ENCODE data around the gene CCDC122.

Gene CCDC122

DNA sequence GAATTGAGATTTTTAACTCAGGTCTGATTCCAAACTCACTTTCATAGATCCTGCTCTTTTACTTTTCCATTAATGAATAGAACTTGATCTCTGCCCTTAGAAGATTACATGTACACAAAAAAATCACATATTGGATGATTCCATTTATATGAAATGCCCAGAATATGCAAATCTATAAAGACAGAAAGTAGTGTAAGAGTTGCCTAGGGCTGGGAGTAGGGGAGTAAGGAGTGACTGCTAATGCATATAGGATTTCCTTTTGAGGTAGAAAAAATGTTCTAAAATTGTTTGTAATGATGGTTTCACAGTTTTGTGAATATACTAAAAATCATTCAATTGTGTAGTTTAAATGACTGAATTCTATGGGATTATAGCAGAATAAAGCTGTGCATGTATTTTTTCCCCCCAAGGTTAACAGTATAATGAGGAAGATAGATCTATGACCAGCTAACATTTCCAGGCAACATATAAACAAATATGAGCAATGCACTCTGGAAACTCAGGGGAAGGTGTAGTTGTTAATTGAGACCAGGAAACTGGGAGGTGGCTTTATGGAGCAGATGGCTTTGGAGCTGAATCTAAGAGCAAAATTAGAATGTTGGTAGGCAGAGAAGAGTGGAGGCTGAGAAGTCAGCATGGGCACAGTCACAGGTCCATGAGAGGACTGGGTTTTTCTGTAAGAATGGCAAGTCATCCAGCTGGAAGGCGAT is 41.6 kb upstream of the CCDC122 start:
- no peaks in the 10 kb centered on the region for H3K36me3 ChIP-seq (replicated peaks; ENCODE audit: insufficient read depth, low read length)
- no peak overlapping the region for H3K4me2 ChIP-seq (ENCODE audit: low read depth, low read length)
- no peaks in the 10 kb centered on the region for H3K9me2 ChIP-seq (replicated peaks; ENCODE audit: insufficient read depth, low read length)
- H3K27ac ChIP-seq (ENCODE audit: low read length) = no peak overlapping the region
- no peaks in the 10 kb centered on the region for H3K79me2 ChIP-seq (ENCODE audit: low read length)
- TF ChIP-seq EZH2phosphoT487 (IDR thresholded peaks at IDR 0.05; ENCODE audit: low read length) (no peak), EZH2 (optimal IDR thresholded peaks at IDR 0.05; ENCODE audit: low read depth, low read length) (no peak)
- TF ChIP-seq, protein P1, sequence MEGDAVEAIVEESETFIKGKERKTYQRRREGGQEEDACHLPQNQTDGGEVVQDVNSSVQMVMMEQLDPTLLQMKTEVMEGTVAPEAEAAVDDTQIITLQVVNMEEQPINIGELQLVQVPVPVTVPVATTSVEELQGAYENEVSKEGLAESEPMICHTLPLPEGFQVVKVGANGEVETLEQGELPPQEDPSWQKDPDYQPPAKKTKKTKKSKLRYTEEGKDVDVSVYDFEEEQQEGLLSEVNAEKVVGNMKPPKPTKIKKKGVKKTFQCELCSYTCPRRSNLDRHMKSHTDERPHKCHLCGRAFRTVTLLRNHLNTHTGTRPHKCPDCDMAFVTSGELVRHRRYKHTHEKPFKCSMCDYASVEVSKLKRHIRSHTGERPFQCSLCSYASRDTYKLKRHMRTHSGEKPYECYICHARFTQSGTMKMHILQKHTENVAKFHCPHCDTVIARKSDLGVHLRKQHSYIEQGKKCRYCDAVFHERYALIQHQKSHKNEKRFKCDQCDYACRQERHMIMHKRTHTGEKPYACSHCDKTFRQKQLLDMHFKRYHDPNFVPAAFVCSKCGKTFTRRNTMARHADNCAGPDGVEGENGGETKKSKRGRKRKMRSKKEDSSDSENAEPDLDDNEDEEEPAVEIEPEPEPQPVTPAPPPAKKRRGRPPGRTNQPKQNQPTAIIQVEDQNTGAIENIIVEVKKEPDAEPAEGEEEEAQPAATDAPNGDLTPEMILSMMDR (IDR thresholded peaks at IDR 0.05; ENCODE audit: low read length) = no peak
- H3F3A ChIP-seq (ENCODE audit: insufficient read depth, low read length) = 0 out of 2 replicates have a peak, but pooled peaks cover 4% of the 10 kb centered on the region
- H4K20me1 ChIP-seq (ENCODE audit: insufficient read depth, low read length) = no peaks in the 10 kb centered on the region
- no peak overlapping the region for H3K9ac ChIP-seq (ENCODE audit: low read length)
- no peak overlapping the region for H2AFZ ChIP-seq (ENCODE audit: low read length)
- no peaks in the 10 kb centered on the region for H3K9me3 ChIP-seq (replicated peaks; ENCODE audit: insufficient read depth, low read length)
- no peak for DNase-seq
- H3K4me3 ChIP-seq (ENCODE audit: low read length) = no peak overlapping the region
- no peaks in the 10 kb centered on the region for H3K27me3 ChIP-seq (replicated peaks; ENCODE audit: insufficient read depth, low read length)
- H3K4me1 ChIP-seq (ENCODE audit: low read length) = peaks cover 6% of the 10 kb centered on the region; the same call in 1 of the 2 replicates

DNA sequence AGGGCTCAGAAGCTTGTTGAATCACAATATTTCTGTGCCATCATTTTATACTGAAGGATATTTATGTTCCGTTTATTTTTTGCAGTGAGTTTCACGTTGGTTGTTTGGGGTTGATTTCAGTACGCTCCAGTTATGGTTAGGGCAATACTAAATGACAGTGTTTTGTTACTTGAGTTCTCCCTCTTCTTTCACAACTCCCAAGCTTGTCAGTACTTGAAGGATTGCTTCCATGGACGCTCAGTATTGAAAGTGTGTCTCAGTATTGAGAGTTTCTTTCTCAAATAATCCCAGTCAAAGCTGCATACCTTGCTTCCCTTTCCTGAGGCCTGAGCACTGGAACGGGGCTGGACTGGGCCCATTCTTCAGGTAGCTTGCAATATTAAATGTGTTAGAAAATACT is 39.1 kb upstream of the CCDC122 start:
- Histone ChIP-seq H3K27ac (ENCODE audit: low read length) (no peak overlapping the region), H3K4me1 (ENCODE audit: low read length) (no peaks in the 10 kb centered on the region), H3F3A (ENCODE audit: insufficient read depth, low read length) (no peaks in the 10 kb centered on the region), H2AFZ (ENCODE audit: low read length) (no peak overlapping the region), H3K4me3 (ENCODE audit: low read length) (no peak overlapping the region), H3K9me3 (replicated peaks; ENCODE audit: insufficient read depth, low read length) (no peaks in the 10 kb centered on the region), H3K79me2 (ENCODE audit: low read length) (no peaks in the 10 kb centered on the region), H3K4me2 (ENCODE audit: low read depth, low read length) (no peak overlapping the region), H3K9me2 (replicated peaks; ENCODE audit: insufficient read depth, low read length) (no peaks in the 10 kb centered on the region), H3K36me3 (replicated peaks; ENCODE audit: insufficient read depth, low read length) (no peaks in the 10 kb centered on the region), H4K20me1 (ENCODE audit: insufficient read depth, low read length) (no peaks in the 10 kb centered on the region), H3K27me3 (replicated peaks; ENCODE audit: insufficient read depth, low read length) (no peaks in the 10 kb centered on the region), H3K9ac (ENCODE audit: low read length) (no peak overlapping the region)
- TF ChIP-seq, protein P1 (IDR thresholded peaks at IDR 0.05; ENCODE audit: low read length) = no peak
- TF ChIP-seq EZH2 (optimal IDR thresholded peaks at IDR 0.05; ENCODE audit: low read depth, low read length) (no peak), EZH2phosphoT487 (IDR thresholded peaks at IDR 0.05; ENCODE audit: low read length) (no peak)
- DNase-seq = no peak

DNA sequence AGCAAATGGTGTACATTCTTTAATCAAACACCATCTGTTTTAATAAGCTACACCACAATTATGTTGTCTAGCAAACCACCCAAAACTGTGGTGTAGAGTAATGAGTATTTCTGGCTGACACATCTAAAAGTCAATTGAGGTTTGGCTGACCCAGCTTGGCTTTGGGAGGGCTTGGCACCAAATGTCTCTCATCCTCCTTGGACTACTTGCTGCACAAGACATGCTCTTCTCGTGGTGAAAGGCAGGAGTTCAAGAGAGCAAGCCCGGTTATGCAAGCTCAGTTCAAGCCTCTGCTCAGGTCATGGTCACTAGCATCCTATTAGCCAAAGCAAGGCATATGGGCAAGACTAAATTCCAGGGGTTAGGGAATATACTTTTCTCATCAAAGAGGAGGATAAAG is 37.3 kb upstream of the CCDC122 start:
- Histone ChIP-seq H3K4me1 (ENCODE audit: low read length) (no peaks in the 10 kb centered on the region), H4K20me1 (ENCODE audit: insufficient read depth, low read length) (no peaks in the 10 kb centered on the region), H3K27me3 (replicated peaks; ENCODE audit: insufficient read depth, low read length) (no peaks in the 10 kb centered on the region), H3K79me2 (ENCODE audit: low read length) (no peaks in the 10 kb centered on the region), H3K9me2 (replicated peaks; ENCODE audit: insufficient read depth, low read length) (no peaks in the 10 kb centered on the region), H3K36me3 (replicated peaks; ENCODE audit: insufficient read depth, low read length) (no peaks in the 10 kb centered on the region), H2AFZ (ENCODE audit: low read length) (no peak overlapping the region), H3K4me2 (ENCODE audit: low read depth, low read length) (no peak overlapping the region), H3K4me3 (ENCODE audit: low read length) (no peak overlapping the region), H3K9ac (ENCODE audit: low read length) (no peak overlapping the region), H3K27ac (ENCODE audit: low read length) (no peak overlapping the region), H3K9me3 (replicated peaks; ENCODE audit: insufficient read depth, low read length) (no peaks in the 10 kb centered on the region), H3F3A (ENCODE audit: insufficient read depth, low read length) (no peaks in the 10 kb centered on the region)
- DNase-seq = no peak
- TF ChIP-seq, protein P1 (IDR thresholded peaks at IDR 0.05; ENCODE audit: low read length) = no peak
- no peak for TF ChIP-seq EZH2phosphoT487 (IDR thresholded peaks at IDR 0.05; ENCODE audit: low read length)

Data from MM.1S (cell line).